H1 (cell line): ENCODE measurements around the gene INPP5E.

Experiments used
- CHD7 ChIP-seq: fragments of 300-600 bp; sonication (generic); IDR thresholded peaks from 2 replicates; pipeline ENCODE4 v1.7.1; 2012; ENCODE audit warnings: low read length, moderate library complexity, mild to moderate bottlenecking, inconsistent platforms; ENCODE audit not compliant: insufficient replicate concordance
- CREB1 ChIP-seq: IDR thresholded peaks from 2 replicates; pipeline ENCODE4 v1.6.1; 2012; ENCODE audit warnings: inconsistent platforms
- CTCF ChIP-seq, 3 experiments: IDR thresholded peaks; 1 replicate in 2 of 3; 2 replicates in 1 of 3; pipeline versions ENCODE4 v1.5.1 to v1.6.1; 2011; ENCODE audit warnings: low read length in 3 of 3, mild to moderate bottlenecking in 3 of 3, inconsistent platforms in 2 of 3, low read depth in 1 of 3, moderate library complexity in 1 of 3; ENCODE audit not compliant: insufficient read depth in 1 of 3; ENCODE audit errors: control extremely low read depth in 1 of 3
- EP300 ChIP-seq, 2 experiments: IDR thresholded peaks; 1 replicate in 1 of 2; 2 replicates in 1 of 2; pipeline ENCODE4 v1.6.1; 2011 to 2012; ENCODE audit warnings: low read depth in 2 of 2, low read length in 2 of 2, mild to moderate bottlenecking in 2 of 2, borderline replicate concordance in 1 of 2, inconsistent platforms in 1 of 2, moderate library complexity in 1 of 2
- EZH2 ChIP-seq: fragments of 200-600 bp; sonication (generic); IDR thresholded peaks from 2 replicates; pipeline ENCODE4 v1.7.1; 2012; ENCODE audit warnings: low read depth, mild to moderate bottlenecking, moderate library complexity, low read length, inconsistent platforms; ENCODE audit not compliant: severe bottlenecking
- GABPA ChIP-seq: IDR thresholded peaks from 2 replicates; pipeline ENCODE4 v1.6.1; 2011; ENCODE audit warnings: mild to moderate bottlenecking, low read length, moderate library complexity, borderline replicate concordance; ENCODE audit not compliant: insufficient read depth
- JUND ChIP-seq: IDR thresholded peaks from 2 replicates; pipeline ENCODE4 v1.6.1; 2011; ENCODE audit warnings: mild to moderate bottlenecking, improper control_type of control experiment, low read length
- POLR2A ChIP-seq, 2 experiments: IDR thresholded peaks; 1 replicate in 1 of 2; 2 replicates in 1 of 2; pipeline ENCODE4 v1.6.1; 2011; ENCODE audit warnings: low read depth in 2 of 2, low read length in 2 of 2, mild to moderate bottlenecking in 2 of 2; ENCODE audit errors: control extremely low read depth in 1 of 2
- RBBP5 ChIP-seq: IDR thresholded peaks from 2 replicates; pipeline ENCODE4 v1.7.1; 2012; ENCODE audit warnings: low read depth, mild to moderate bottlenecking, inconsistent platforms, low read length, moderate library complexity, borderline replicate concordance
- RFX5 ChIP-seq: IDR thresholded peaks from 2 replicates; pipeline ENCODE4 v1.6.1; 2011; ENCODE audit warnings: low read depth, low read length, improper control_type of control experiment, borderline replicate concordance
- RNF2 ChIP-seq: fragments of 200-900, 300-1000 bp; sonication (generic); IDR thresholded peaks from 2 replicates; pipeline ENCODE4 v1.7.1; 2016; ENCODE audit warnings: borderline replicate concordance, low read depth, mild to moderate bottlenecking, antibody characterized with exemption, low read length; ENCODE audit not compliant: poor library complexity, severe bottlenecking; ENCODE audit errors: missing control alignments

GRCh38 chr9:136464241-136464640 lies 24.6 kb upstream of the INPP5E start:
- TF ChIP-seq EP300 (IDR thresholded peaks at IDR 0.05; ENCODE audit: borderline replicate concordance in 1 of 2, low read depth in 2 of 2, low read length in 2 of 2) (no peak), CTCF (IDR thresholded peaks at IDR 0.05; ENCODE audit: control extremely low read depth in 1 of 3, insufficient read depth in 1 of 3, low read depth in 1 of 3, low read length in 3 of 3) (no peak), GABPA (no peak), RNF2 (no peak), RBBP5 (no peak), EZH2 (no peak), RFX5 (no peak), CREB1 (no peak), POLR2A (IDR thresholded peaks at IDR 0.05; ENCODE audit: control extremely low read depth in 1 of 2, low read depth in 2 of 2, low read length in 2 of 2) (no peak), JUND (no peak), CHD7 (no peak)
